H1 (cell line): ENCODE results near the gene LLGL2. TPM values are rescaled to one million over a fixed set of nuclear protein-coding genes. Genes with fewer than 3 reads are reported as not detected.
A peak's percentile ranks its signal among the peaks of the same experiment; 100 is the strongest.

ENCODE experiments used
- ASH2L ChIP-seq: fragments of 200-600, 300-600 bp; sonication (generic); IDR thresholded peaks from one replicate; pipeline ENCODE4 v1.7.1; 2017; ENCODE audit warnings: low read length
- CHD1 ChIP-seq: IDR thresholded peaks from 2 replicates; pipeline ENCODE4 v1.6.1; 2012; ENCODE audit warnings: low read depth, low read length, improper control_type of control experiment
- CTCF ChIP-seq, 3 experiments: IDR thresholded peaks; 1 replicate in 2 of 3; 2 replicates in 1 of 3; pipeline versions ENCODE4 v1.5.1 to v1.6.1; 2011; ENCODE audit warnings: low read length in 3 of 3, mild to moderate bottlenecking in 3 of 3, inconsistent platforms in 2 of 3, low read depth in 1 of 3, moderate library complexity in 1 of 3; ENCODE audit not compliant: insufficient read depth in 1 of 3; ENCODE audit errors: control extremely low read depth in 1 of 3
- JUN ChIP-seq: IDR thresholded peaks from 2 replicates; pipeline ENCODE4 v1.6.1; 2011; ENCODE audit warnings: low read depth, mild to moderate bottlenecking, improper control_type of control experiment, low read length
- NRF1 ChIP-seq: IDR thresholded peaks from 2 replicates; pipeline ENCODE4 v1.6.1; 2011; ENCODE audit warnings: mild to moderate bottlenecking, low read depth, low read length, improper control_type of control experiment
- RAD21 ChIP-seq, 2 experiments: IDR thresholded peaks in 1 of 2; conservative IDR thresholded peaks in 1 of 2; 2 replicates each; pipeline ENCODE4 v1.6.1; 2011; ENCODE audit warnings: low read depth in 2 of 2, low read length in 2 of 2, improper control_type of control experiment in 1 of 2, inconsistent platforms in 1 of 2, mild to moderate bottlenecking in 1 of 2, moderate library complexity in 1 of 2
- RXRA ChIP-seq: IDR thresholded peaks from 2 replicates; pipeline ENCODE4 v1.6.1; 2011; ENCODE audit warnings: low read depth, mild to moderate bottlenecking, low read length, moderate library complexity; ENCODE audit not compliant: insufficient read depth
- SP1 ChIP-seq: IDR thresholded peaks from 2 replicates; pipeline ENCODE4 v1.6.1; 2011; ENCODE audit warnings: low read depth, low read length
- TAF1 ChIP-seq: IDR thresholded peaks from 2 replicates; pipeline ENCODE4 v1.6.1; 2011; ENCODE audit warnings: mild to moderate bottlenecking, low read depth, low read length
- ZNF274 ChIP-seq: IDR thresholded peaks from 2 replicates; pipeline ENCODE4 v1.7.0; 2012; ENCODE audit warnings: low read length, borderline replicate concordance; ENCODE audit errors: extremely low read depth
- polyA plus RNA-seq, 7 experiments: library from polyadenylated mRNA; depleted of rRNA in 3 of 7; stranded (reverse) in 5 of 7; unstranded in 2 of 7; fragments of >200 nt in 5 of 7; fragments of 200-250 nt in 2 of 7; gene quantifications; 1 replicate in 5 of 7; 2 replicates in 1 of 7; 4 replicates in 1 of 7; pipeline versions ENCODE4 v1.2.1 to v1.2.3, GENCODE V29; 2011 to 2013; ENCODE audit warnings: missing spikeins in 2 of 7, mixed read lengths in 2 of 7
- total RNA-seq: library from RNA; stranded (reverse); fragmentation: NEBNext Ultra II Directional; extraction: Animal tissue kit (Norgen Biotek cat#: 25700); gene quantifications from 2 replicates; pipeline ENCODE4 v1.2.1, GENCODE V29; 2021

LLGL2 gene
- total and polyA plus RNA-seq, 2 of the 8 experiments (the other 6 are each of a cell fraction or from before 2014, with no cell fraction given) = 64.5 to 77.1 TPM

DNA sequence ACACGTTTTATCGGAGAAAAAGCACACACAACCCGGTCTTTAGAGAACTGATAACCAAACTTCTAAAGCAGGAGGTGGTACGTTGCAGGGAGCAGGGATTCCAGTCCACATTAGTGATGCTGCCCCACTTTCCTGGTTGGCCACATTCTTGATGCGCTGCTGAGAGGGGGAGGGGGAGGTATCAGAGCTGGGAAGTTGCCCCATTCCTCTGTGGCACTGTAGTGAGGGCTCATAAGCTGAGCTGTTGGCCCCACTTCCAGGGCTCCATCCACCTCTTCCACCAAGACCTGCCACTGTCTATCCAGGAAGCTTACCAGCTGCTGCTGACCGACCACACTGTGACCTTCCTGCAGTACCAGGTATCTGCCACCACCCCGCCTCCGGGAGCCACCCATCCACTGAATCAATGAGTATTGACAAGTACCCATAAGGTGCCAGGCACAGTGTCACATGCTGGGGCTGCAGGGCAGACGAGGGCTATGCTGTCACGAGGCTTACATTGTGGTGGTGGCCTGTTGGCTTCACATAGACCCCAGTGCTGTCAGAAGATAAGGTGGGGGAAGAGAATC, 8.1 kb upstream of the LLGL2 start (continued):
- peak; percentile 16 to 41 (median 20); a peak in 3 of 4 replicates for TF ChIP-seq CTCF (IDR thresholded peaks at IDR 0.05; ENCODE audit: control extremely low read depth in 1 of 3, insufficient read depth in 1 of 3, low read depth in 1 of 3, low read length in 3 of 3)
- TF ChIP-seq CHD1 = no peak
- no peak for TF ChIP-seq RXRA
- TF ChIP-seq ZNF274 = no peak
- TF ChIP-seq NRF1 = no peak
- 0 out of 2 replicates have a peak, but pooled peaks have one; percentile 19 for TF ChIP-seq TAF1
- no peak for TF ChIP-seq ASH2L
- TF ChIP-seq RAD21 (IDR thresholded peaks at IDR 0.05 in 1 of 2, conservative IDR thresholded peaks at IDR 0.05 in 1 of 2; ENCODE audit: low read depth in 2 of 2, low read length in 2 of 2) = peak in 1 of 2 experiments; percentile 20; a peak in 2 of 4 replicates
- TF ChIP-seq JUN = no peak
- TF ChIP-seq SP1 = no peak
